H1 (cell line): ENCODE data around the gene MUC13.

Experiments
- POLR2A ChIP-seq, 2 experiments: IDR thresholded peaks; 1 replicate in 1 of 2; 2 replicates in 1 of 2; pipeline ENCODE4 v1.6.1; 2011; ENCODE audit warnings: low read depth in 2 of 2, low read length in 2 of 2, mild to moderate bottlenecking in 2 of 2; ENCODE audit errors: control extremely low read depth in 1 of 2
- RBBP5 ChIP-seq: IDR thresholded peaks from 2 replicates; pipeline ENCODE4 v1.7.1; 2012; ENCODE audit warnings: low read depth, mild to moderate bottlenecking, inconsistent platforms, low read length, moderate library complexity, borderline replicate concordance
- RFX5 ChIP-seq: IDR thresholded peaks from 2 replicates; pipeline ENCODE4 v1.6.1; 2011; ENCODE audit warnings: low read depth, low read length, improper control_type of control experiment, borderline replicate concordance
- SRF ChIP-seq: IDR thresholded peaks from 2 replicates; pipeline ENCODE4 v1.6.1; 2011; ENCODE audit warnings: mild to moderate bottlenecking, low read depth, low read length, moderate library complexity
- TBP ChIP-seq: IDR thresholded peaks from 2 replicates; pipeline ENCODE4 v1.6.1; 2011; ENCODE audit warnings: low read depth, low read length, improper control_type of control experiment

DNA sequence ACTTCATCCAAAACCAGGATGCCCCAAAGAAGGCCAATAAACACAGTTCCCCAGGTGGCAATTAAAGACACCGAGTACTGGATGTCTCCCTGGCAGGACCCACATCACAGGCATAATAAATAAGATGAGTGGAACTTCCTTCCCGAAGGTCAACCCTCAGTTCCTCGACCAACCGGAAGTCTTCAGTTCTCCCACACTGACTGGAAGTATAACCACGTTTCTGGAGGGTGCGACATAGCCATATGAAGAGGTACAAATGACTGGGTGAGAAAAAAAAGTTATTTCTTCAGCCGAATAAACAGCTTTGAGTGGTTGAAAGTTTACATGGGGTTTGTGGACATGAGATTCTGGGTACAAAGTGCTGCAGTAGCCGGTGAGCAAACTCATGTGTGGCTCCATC lies 34.6 kb upstream of the MUC13 start:
- TF ChIP-seq RFX5 (no peak), TBP (no peak), SRF (no peak), POLR2A (IDR thresholded peaks at IDR 0.05; ENCODE audit: control extremely low read depth in 1 of 2, low read depth in 2 of 2, low read length in 2 of 2) (no peak), RBBP5 (no peak)
